ENCODE results near the gene KIF26B.

GRCh38 chr1:245108909-245109308 lies 45.9 kb upstream of the KIF26B start:
- TF ChIP-seq CTCF (conservative IDR thresholded peaks at IDR 0.05; ENCODE audit: low read depth, low read length), result no peak
- no peak for TF ChIP-seq EZH2 (IDR thresholded peaks at IDR 0.05; ENCODE audit: low read length, unreplicated experiment)
- TF ChIP-seq EZH2phosphoT487 (IDR thresholded peaks at IDR 0.05; ENCODE audit: borderline replicate concordance, low read length), result no peak
